Measurements from ENCODE around the gene SLC49A3. TPM values are rescaled to one million over a fixed set of nuclear protein-coding genes. Genes with fewer than 3 reads are reported as not detected.
A peak's percentile ranks its signal among the peaks of the same experiment; 100 is the strongest.

The SLC49A3 gene
- total RNA-seq, 3 donors from 2014 or later: 0.48 to 0.79 (median 0.53) TPM

- Mint-ChIP-seq H3K4me3 (peak overlapping the region; percentile 83), H3K9me3 (no peaks in the 10 kb centered on the region), H3K4me1 (ENCODE audit: low read depth) (peaks cover 18% of the 10 kb centered on the region), H3K27me3 (ENCODE audit: low read depth) (no peaks in the 10 kb centered on the region), H3K36me3 (ENCODE audit: insufficient read depth) (peaks cover 2% of the 10 kb centered on the region)
- DNase-seq (peak; percentile 73), ATAC-seq (peak; percentile 77 to 80)
Observed at GRCh38 chr4:663438-664428, 25.2 kb downstream of the SLC49A3 start.

GRCh38 chr4:663046-663437 lies 25.9 kb downstream of the SLC49A3 start:
- no peak for DNase-seq
- peaks cover 2% of the 10 kb centered on the region for H3K36me3 Mint-ChIP-seq (ENCODE audit: insufficient read depth)
- ATAC-seq: no peak

GRCh38 chr4:661881-662761 lies 26.8 kb downstream of the SLC49A3 start:
- DNase-seq (no peak), ATAC-seq (no peak)
- Mint-ChIP-seq H3K36me3 (ENCODE audit: insufficient read depth) (peaks cover 2% of the 10 kb centered on the region), H3K9me3 (no peaks in the 10 kb centered on the region), H3K4me3 (peak overlapping the region; percentile 83), H3K4me1 (ENCODE audit: low read depth) (peaks cover 18% of the 10 kb centered on the region), H3K27me3 (ENCODE audit: low read depth) (no peaks in the 10 kb centered on the region)

More at GRCh38 chr4:663046-663437, 25.9 kb downstream of the SLC49A3 start:
- peaks cover 18% of the 10 kb centered on the region for H3K4me1 Mint-ChIP-seq (ENCODE audit: low read depth)
- peak overlapping the region; percentile 83 for H3K4me3 Mint-ChIP-seq
- H3K27me3 Mint-ChIP-seq (ENCODE audit: low read depth): no peaks in the 10 kb centered on the region
- no peaks in the 10 kb centered on the region for H3K9me3 Mint-ChIP-seq

- no peak for DNase-seq
- no peak overlapping the region for H3K4me3 Mint-ChIP-seq
- H3K9me3 Mint-ChIP-seq: no peaks in the 10 kb centered on the region
- peaks cover 2% of the 10 kb centered on the region for H3K36me3 Mint-ChIP-seq (ENCODE audit: insufficient read depth)
- peaks cover 18% of the 10 kb centered on the region for H3K4me1 Mint-ChIP-seq (ENCODE audit: low read depth)
- no peak for ATAC-seq
- H3K27me3 Mint-ChIP-seq (ENCODE audit: low read depth): no peaks in the 10 kb centered on the region
Observed at GRCh38 chr4:661231-661630, 27.7 kb downstream of the SLC49A3 start.

GRCh38 chr4:660401-660800 lies 28.6 kb downstream of the SLC49A3 start:
- Mint-ChIP-seq H3K36me3 (ENCODE audit: insufficient read depth) (peaks cover 2% of the 10 kb centered on the region), H3K4me3 (peak overlapping the region; percentile 6)

DNA sequence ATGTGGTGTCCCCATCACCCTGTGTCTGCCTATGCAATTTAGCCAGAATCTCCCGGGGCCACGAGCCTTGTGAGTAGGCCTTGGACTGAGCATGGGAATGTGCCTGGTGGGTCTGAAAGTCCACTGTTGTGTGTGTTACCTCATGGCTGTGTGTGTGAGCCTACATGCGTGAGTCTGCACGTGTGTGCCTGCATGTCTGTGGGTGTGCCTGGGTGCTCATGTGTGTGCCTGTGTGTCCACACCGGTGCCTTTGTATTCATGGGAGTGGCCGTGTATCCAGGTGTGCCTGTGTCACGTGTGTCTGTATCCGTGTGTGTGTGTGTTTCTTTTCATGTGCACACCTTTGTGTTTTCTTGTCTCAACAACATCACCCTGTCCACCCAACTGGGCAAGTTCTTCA lies 29.1 kb downstream of the SLC49A3 start:
- ATAC-seq (no peak), DNase-seq (no peak)
- peaks cover 2% of the 10 kb centered on the region for H3K36me3 Mint-ChIP-seq (ENCODE audit: insufficient read depth)
- H3K4me3 Mint-ChIP-seq: no peak overlapping the region
- H3K4me1 Mint-ChIP-seq (ENCODE audit: low read depth): peaks cover 13% of the 10 kb centered on the region
- H3K9me3 Mint-ChIP-seq: no peaks in the 10 kb centered on the region
- H3K27me3 Mint-ChIP-seq (ENCODE audit: low read depth): no peaks in the 10 kb centered on the region

More at GRCh38 chr4:660401-660800, 28.6 kb downstream of the SLC49A3 start:
- no peaks in the 10 kb centered on the region for H3K27me3 Mint-ChIP-seq (ENCODE audit: low read depth)
- no peak for ATAC-seq
- no peaks in the 10 kb centered on the region for H3K9me3 Mint-ChIP-seq
- no peak for DNase-seq
- peaks cover 16% of the 10 kb centered on the region for H3K4me1 Mint-ChIP-seq (ENCODE audit: low read depth)

DNA sequence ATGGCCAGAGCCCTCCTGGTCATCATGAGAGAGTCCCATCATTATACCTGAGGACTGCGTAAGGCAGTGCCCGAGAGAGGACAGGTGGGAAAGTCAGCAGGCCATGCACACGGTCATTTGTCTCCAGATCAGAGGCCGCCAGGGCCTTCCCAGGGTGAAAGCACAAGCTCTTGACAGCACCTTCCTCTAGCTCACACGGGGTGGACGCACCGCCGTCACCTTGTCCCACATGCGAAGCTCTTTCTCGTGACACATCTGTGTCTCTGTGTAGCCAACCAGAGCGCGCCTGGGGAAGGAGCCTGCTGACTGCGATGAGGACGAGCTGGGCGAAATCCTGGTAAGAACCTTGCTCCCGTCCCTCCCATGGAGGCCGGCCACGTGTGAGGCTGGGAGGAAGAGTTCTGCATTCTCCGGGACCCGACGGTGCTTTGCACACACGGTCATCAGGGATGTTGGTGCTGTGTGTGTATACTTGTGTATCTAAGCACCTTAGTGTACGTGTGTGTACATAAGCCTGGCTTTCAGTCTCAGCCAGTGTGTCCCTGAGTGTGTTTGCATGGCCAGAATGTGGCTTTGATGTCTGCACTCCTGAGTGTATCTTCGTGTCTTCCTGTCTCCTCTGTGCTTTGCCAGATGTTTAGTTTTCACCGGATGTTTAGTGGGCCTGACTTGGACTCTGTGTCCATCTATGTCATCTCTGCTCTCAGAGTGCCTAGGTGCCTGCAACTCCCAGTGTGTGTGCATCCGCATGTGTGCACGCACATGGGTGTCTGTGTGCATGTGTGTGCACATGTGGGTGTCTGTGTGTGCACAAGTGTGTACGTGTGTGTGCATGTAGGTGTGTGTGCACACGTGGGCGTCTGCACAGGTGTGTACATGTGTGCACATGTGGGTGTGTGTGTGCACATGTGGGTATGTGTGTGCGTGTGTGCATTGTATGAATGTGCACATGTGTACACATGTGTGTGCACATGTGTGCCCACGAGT lies 30.0 kb downstream of the SLC49A3 start:
- peaks cover 6% of the 10 kb centered on the region for H3K4me1 Mint-ChIP-seq (ENCODE audit: low read depth)
- H3K36me3 Mint-ChIP-seq (ENCODE audit: insufficient read depth): peaks cover 2% of the 10 kb centered on the region
- H3K4me3 Mint-ChIP-seq: no peak overlapping the region
- no peaks in the 10 kb centered on the region for H3K27me3 Mint-ChIP-seq (ENCODE audit: low read depth)
- ATAC-seq: no peak
- no peak for DNase-seq
- no peaks in the 10 kb centered on the region for H3K9me3 Mint-ChIP-seq

DNA sequence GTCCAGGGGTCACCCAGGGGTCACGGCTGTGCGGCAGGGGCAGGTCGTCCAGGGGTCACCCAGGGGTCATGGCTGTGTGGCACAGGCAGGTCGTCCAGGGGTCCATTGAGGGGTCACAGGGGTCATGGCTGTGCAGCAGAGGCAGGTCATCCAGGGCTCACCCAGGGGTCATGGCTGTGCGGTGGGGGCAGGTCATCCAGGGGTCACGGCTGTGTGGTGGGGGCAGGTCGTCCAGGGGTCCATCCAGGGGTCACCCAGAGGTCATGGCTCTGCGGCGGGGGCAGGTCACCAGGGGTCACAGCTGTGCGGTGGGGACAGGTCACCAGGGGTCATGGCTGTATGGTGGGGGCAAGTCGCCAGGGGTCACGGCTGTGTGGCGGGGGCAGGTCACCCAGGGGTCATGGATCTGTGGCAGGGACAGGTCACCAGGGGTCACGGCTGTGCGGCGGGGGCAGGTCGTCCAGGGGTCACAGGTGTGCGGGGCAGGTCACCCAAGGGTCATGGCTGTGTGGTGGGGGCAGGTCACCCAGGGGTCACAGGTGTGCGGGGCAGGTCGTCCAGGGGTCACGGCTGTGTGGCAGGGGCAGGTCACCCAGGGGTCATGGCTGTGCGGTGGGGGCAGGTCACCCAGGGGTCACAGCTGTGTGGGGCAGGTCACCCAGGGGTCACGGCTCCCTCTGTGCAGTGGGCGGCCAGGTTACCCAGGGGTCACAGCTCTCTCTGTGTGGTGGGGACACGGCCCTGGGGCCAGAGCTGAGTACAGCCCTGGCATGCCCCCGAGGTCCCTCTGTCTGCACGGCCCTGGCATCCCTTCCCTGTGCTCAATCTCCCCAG lies 30.9 kb downstream of the SLC49A3 start:
- no peaks in the 10 kb centered on the region for H3K9me3 Mint-ChIP-seq
- peaks cover 4% of the 10 kb centered on the region for H3K4me1 Mint-ChIP-seq (ENCODE audit: low read depth)
- no peaks in the 10 kb centered on the region for H3K27me3 Mint-ChIP-seq (ENCODE audit: low read depth)
- no peak for DNase-seq
- no peak for ATAC-seq
- H3K4me3 Mint-ChIP-seq: no peak overlapping the region
- peaks cover 2% of the 10 kb centered on the region for H3K36me3 Mint-ChIP-seq (ENCODE audit: insufficient read depth)

DNA sequence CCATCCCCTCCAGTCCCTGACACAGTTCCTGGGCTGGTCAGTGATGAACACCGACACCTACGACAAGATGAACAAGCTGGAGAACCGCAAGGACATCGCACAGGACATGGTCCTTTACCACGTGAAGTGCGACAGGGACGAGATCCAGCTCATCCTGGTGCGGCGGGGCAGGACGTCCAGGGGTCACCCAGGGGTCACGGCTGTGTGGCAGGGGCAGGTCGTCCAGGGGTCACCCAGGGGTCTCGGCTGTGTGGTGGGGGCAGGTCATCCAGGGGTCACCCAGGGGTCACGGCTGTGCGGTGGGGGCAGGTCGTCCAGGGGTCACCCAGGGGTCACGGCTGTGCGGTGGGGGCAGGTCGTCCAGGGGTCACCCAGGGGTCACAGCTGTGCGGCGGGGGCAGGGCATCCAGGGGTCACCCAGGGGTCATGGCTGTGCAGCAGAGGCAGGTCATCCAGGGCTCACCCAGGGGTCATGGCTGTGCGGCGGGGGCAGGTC lies 31.6 kb downstream of the SLC49A3 start:
- ATAC-seq (no peak), DNase-seq (no peak)
- H3K4me1 Mint-ChIP-seq (ENCODE audit: low read depth): peaks cover 2% of the 10 kb centered on the region
- H3K36me3 Mint-ChIP-seq (ENCODE audit: insufficient read depth): peaks cover 2% of the 10 kb centered on the region
- no peaks in the 10 kb centered on the region for H3K9me3 Mint-ChIP-seq
- peaks cover 3% of the 10 kb centered on the region for H3K27me3 Mint-ChIP-seq (ENCODE audit: low read depth)
- H3K4me3 Mint-ChIP-seq: no peak overlapping the region

DNA sequence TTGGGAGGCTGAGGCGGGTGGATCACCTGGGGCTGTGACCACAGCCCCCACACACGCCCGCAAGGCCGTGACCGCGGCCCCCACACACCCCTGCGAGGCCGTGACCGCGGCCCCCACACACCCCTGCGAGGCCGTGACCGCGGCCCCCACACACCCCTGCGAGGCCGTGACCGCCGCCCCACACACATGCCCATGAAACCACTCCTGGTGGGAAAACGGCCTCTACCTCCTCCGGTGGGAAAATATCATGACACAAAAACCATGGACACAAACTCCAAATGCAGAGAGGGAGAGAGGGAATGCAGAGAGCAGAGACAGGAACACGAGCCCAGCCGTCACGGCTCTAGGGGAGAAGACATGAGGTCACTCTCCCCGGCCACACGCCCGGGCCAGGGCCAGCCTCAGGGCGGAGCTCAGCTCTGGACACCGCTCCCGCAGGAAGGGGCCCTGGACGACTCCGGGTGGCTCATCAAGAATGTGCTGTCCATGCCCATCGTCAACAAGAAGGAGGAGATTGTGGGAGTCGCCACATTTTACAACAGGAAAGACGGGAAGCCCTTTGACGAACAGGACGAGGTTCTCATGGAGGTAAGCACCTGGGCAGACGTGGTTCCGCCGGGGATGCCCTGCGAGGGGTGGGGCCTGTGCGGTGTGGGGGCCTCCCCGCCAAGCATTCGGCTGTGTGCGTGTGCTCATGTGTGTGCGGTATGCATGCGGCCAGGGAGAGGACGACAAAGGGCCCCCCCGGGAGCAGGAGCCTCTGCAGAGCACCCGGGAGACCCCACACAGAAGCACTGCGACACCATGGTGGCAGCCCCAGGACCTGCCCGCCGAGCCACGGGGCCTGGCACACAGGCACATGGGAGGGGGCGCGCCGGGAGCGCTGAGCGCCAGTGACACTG lies 32.3 kb downstream of the SLC49A3 start:
- Mint-ChIP-seq H3K9me3 (no peaks in the 10 kb centered on the region), H3K27me3 (ENCODE audit: low read depth) (peaks cover 9% of the 10 kb centered on the region), H3K4me3 (no peak overlapping the region), H3K36me3 (ENCODE audit: insufficient read depth) (peaks cover 2% of the 10 kb centered on the region), H3K4me1 (ENCODE audit: low read depth) (no peaks in the 10 kb centered on the region)
- DNase-seq: no peak
- ATAC-seq: no peak

DNA sequence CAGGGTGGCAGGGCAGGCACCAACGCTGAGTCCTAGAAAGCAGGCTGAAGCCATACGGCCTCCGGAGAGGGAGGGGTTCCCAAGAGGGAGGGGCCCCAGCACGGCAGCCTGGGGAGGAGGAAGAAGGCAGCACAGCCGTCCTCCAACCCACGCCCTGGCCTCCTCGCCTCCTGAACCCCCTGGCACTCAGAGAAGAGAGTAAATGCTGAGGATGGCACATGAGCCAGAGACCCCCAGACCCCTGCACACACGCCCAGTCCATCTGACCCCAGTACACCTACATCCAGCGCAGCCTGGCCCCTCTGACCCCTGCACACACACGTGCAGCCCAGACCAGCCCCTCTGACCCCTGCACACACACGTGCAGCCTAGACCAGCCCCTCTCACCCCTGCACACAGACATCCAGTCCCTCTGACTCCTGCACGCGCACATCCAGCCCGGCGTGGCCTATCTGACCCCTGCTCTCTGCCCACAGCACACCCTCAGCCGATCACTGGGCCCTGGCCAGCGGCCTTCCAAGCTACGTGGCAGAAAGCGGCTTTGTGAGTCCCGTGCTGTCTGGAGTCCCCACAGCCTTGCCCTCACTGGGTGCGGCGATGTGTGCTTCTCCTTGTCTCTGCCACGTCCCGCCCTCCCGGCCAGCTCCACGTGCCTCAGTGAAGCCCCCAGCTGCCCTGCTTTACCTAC lies 33.3 kb downstream of the SLC49A3 start:
- H3K9me3 Mint-ChIP-seq: no peaks in the 10 kb centered on the region
- H3K4me1 Mint-ChIP-seq (ENCODE audit: low read depth): no peaks in the 10 kb centered on the region
- H3K4me3 Mint-ChIP-seq: no peak overlapping the region
- peaks cover 2% of the 10 kb centered on the region for H3K36me3 Mint-ChIP-seq (ENCODE audit: insufficient read depth)
- no peak for ATAC-seq
- no peak for DNase-seq
- peaks cover 12% of the 10 kb centered on the region for H3K27me3 Mint-ChIP-seq (ENCODE audit: low read depth)
